K562 (cell line): Measurements from ENCODE around the gene CARD8. TPM values are rescaled to one million over a fixed set of nuclear protein-coding genes. Genes with fewer than 3 reads are reported as not detected.

Experiments used
- CC2D1A ChIP-seq: fragments of 450-650 bp; IDR thresholded peaks from 2 replicates; pipeline ENCODE4 v1.6.1; 2017; ENCODE audit warnings: mild to moderate bottlenecking
- CCAR2 ChIP-seq: fragments of 200-400 bp; formaldehyde crosslinking; IDR thresholded peaks from 2 replicates; pipeline ENCODE4 v1.6.1; 2017; ENCODE audit warnings: mild to moderate bottlenecking, low read depth, low read length
- CHD4 ChIP-seq: fragments of 200-600 bp; sonication (generic); IDR thresholded peaks from 3 replicates; pipeline ENCODE4 v1.6.1; 2012; ENCODE audit warnings: low read depth, mild to moderate bottlenecking, mixed read lengths, low read length, inconsistent platforms; ENCODE audit not compliant: insufficient read depth, insufficient replicate concordance, poor library complexity, severe bottlenecking
- CREB5 ChIP-seq: fragments of 250-450 bp; sonication (Bioruptor Pico); IDR thresholded peaks from 2 replicates; pipeline ENCODE4 v1.5.0; 2020; ENCODE audit warnings: mild to moderate bottlenecking
- DIDO1 ChIP-seq: fragments of 450-650 bp; IDR thresholded peaks from 2 replicates; pipeline ENCODE4 v1.6.1; 2016; ENCODE audit warnings: low read depth, missing biosample characterization, missing genetic modification characterization
- ETV1 ChIP-seq: fragments of 450-650 bp; conservative IDR thresholded peaks from 2 replicates; pipeline ENCODE4 v1.6.1; 2016; ENCODE audit warnings: missing genetic modification characterization, control low read depth, low read depth, missing compliant biosample characterization
- FOS ChIP-seq: IDR thresholded peaks from 3 replicates; pipeline ENCODE4 v1.6.1; 2011; ENCODE audit not compliant: insufficient read length; ENCODE audit errors: extremely low read depth
- FOXP4 ChIP-seq: sonication (generic); formaldehyde crosslinking; IDR thresholded peaks from 2 replicates; pipeline ENCODE4 v1.8.0; 2022; ENCODE audit warnings: mild to moderate bottlenecking, missing genetic modification reagents, borderline replicate concordance
- GABPB2 ChIP-seq: fragments of 250-450 bp; sonication (Bioruptor Pico); conservative IDR thresholded peaks from 2 replicates; pipeline ENCODE4 v1.5.1; 2021; ENCODE audit warnings: mild to moderate bottlenecking
- KLF6 ChIP-seq: fragments of 250-450 bp; sonication (Bioruptor Pico); IDR thresholded peaks from 2 replicates; pipeline ENCODE4 v1.4.0; 2020; ENCODE audit warnings: mild to moderate bottlenecking, moderate library complexity, borderline replicate concordance
- PCBP1 ChIP-seq: fragments of 200-400 bp; formaldehyde crosslinking; IDR thresholded peaks from 2 replicates; pipeline ENCODE4 v1.6.1; 2018; ENCODE audit warnings: mild to moderate bottlenecking, low read depth, low read length; ENCODE audit not compliant: poor library complexity, severe bottlenecking
- POLR2AphosphoS5 ChIP-seq: IDR thresholded peaks from 2 replicates; pipeline ENCODE4 v1.6.1; 2011; ENCODE audit warnings: mild to moderate bottlenecking, low read depth, low read length, moderate library complexity; ENCODE audit not compliant: control insufficient read depth, insufficient read depth
- SMARCB1 ChIP-seq: IDR thresholded peaks from 2 replicates; pipeline ENCODE4 v1.6.1; 2011; ENCODE audit warnings: improper control_type of control experiment, low read depth; ENCODE audit not compliant: insufficient read length
- SNIP1 ChIP-seq: fragments of 450-650 bp; IDR thresholded peaks from 2 replicates; pipeline ENCODE4 v1.7.1; 2017; ENCODE audit warnings: low read depth, mild to moderate bottlenecking
- STAT5A ChIP-seq: IDR thresholded peaks from 2 replicates; pipeline ENCODE4 v1.6.1; 2012; ENCODE audit warnings: low read length, inconsistent platforms, borderline replicate concordance
- THRA ChIP-seq: fragments of 450-650 bp; IDR thresholded peaks from 2 replicates; pipeline ENCODE4 v1.6.1; 2017; ENCODE audit warnings: mild to moderate bottlenecking, moderate library complexity
- U2AF1 ChIP-seq: fragments of 200-400 bp; formaldehyde crosslinking; optimal IDR thresholded peaks from 2 replicates; pipeline ENCODE3; 2017; ENCODE audit warnings: mild to moderate bottlenecking, low read depth, low read length, moderate library complexity
- ZNF217 ChIP-seq: sonication (generic); formaldehyde crosslinking; IDR thresholded peaks from 2 replicates; pipeline ENCODE4 v1.8.0; 2022; ENCODE audit warnings: mild to moderate bottlenecking, missing genetic modification reagents
- polyA plus RNA-seq, 8 experiments: library from polyadenylated mRNA; depleted of rRNA in 4 of 8; stranded (reverse) in 5 of 8; unstranded in 3 of 8; fragments of >200 nt; fragmentation: Nextera tagmentation in 2 of 8; fragmentation: Illumina TruSeq in 1 of 8; extraction: Ambion mirVana in 2 of 8; extraction: Trizol in 1 of 8; gene quantifications; 2 replicates each; pipeline versions ENCODE4 v1.2.1 to v1.2.3, GENCODE V29; 2011 to 2014; ENCODE audit warnings: inconsistent platforms in 1 of 8, missing spikeins in 1 of 8
- total RNA-seq, 7 experiments: library from RNA; depleted of rRNA in 6 of 7; stranded (reverse); fragments of >200 nt in 6 of 7; fragmentation: Illumina TruSeq in 2 of 7; extraction: Trizol in 2 of 7; gene quantifications; 2 replicates each; pipeline versions ENCODE4 v1.2.1 to v1.2.3, GENCODE V29; 2011 to 2021; ENCODE audit warnings: low replicate concordance in 1 of 7
- TF ChIP-seq, protein P1 (sequence below): fragments of 250-450 bp; sonication (Bioruptor Pico); IDR thresholded peaks from 2 replicates; pipeline ENCODE4 v1.5.0; 2021; ENCODE audit warnings: mild to moderate bottlenecking, borderline replicate concordance
- TF ChIP-seq, protein P2 (sequence below): sonication (generic); formaldehyde crosslinking; IDR thresholded peaks from 2 replicates; pipeline ENCODE4 v1.8.1; 2023; ENCODE audit warnings: mild to moderate bottlenecking, missing genetic modification reagents, moderate library complexity

Gene CARD8
- total and polyA plus RNA-seq, 9 of the 15 experiments (the other 6 are each of a cell fraction or from before 2014, with no cell fraction given), result 11.5 to 26.4 (median 20.8) TPM

GRCh38 chr19:48254529-48254970 is 1.2 kb downstream of the CARD8 start (continued):
- TF ChIP-seq, protein P1, sequence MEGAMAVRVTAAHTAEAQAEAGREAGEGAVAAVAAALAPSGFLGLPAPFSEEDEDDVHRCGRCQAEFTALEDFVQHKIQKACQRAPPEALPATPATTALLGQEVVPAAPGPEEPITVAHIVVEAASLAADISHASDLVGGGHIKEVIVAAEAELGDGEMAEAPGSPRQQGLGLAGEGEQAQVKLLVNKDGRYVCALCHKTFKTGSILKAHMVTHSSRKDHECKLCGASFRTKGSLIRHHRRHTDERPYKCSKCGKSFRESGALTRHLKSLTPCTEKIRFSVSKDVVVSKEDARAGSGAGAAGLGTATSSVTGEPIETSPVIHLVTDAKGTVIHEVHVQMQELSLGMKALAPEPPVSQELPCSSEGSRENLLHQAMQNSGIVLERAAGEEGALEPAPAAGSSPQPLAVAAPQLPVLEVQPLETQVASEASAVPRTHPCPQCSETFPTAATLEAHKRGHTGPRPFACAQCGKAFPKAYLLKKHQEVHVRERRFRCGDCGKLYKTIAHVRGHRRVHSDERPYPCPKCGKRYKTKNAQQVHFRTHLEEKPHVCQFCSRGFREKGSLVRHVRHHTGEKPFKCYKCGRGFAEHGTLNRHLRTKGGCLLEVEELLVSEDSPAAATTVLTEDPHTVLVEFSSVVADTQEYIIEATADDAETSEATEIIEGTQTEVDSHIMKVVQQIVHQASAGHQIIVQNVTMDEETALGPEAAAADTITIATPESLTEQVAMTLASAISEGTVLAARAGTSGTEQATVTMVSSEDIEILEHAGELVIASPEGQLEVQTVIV (CRISPR knock-in tag), result peak; percentile 80
- no peak for TF ChIP-seq CHD4
- TF ChIP-seq CREB5 (CRISPR knock-in tag), result peak; percentile 89
- no peak for TF ChIP-seq CC2D1A
- no peak for TF ChIP-seq ZNF217 (CRISPR knock-in tag)
- TF ChIP-seq DIDO1 (tag), result peak; percentile 85
- no peak for TF ChIP-seq FOXP4 (CRISPR knock-in tag)
- TF ChIP-seq SNIP1, result no peak
- no peak for TF ChIP-seq CCAR2
- no peak for TF ChIP-seq GABPB2 (CRISPR knock-in tag)
- peak; percentile 83 for TF ChIP-seq ETV1 (tag)
- TF ChIP-seq FOS, result no peak
- no peak for TF ChIP-seq PCBP1
- TF ChIP-seq STAT5A, result no peak
- TF ChIP-seq, protein P2, sequence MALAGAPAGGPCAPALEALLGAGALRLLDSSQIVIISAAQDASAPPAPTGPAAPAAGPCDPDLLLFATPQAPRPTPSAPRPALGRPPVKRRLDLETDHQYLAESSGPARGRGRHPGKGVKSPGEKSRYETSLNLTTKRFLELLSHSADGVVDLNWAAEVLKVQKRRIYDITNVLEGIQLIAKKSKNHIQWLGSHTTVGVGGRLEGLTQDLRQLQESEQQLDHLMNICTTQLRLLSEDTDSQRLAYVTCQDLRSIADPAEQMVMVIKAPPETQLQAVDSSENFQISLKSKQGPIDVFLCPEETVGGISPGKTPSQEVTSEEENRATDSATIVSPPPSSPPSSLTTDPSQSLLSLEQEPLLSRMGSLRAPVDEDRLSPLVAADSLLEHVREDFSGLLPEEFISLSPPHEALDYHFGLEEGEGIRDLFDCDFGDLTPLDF (CRISPR knock-in tag), result no peak
- no peak for TF ChIP-seq U2AF1
- TF ChIP-seq POLR2AphosphoS5, result no peak
- TF ChIP-seq SMARCB1, result no peak
- peak; percentile 98 for TF ChIP-seq KLF6 (CRISPR knock-in tag)
- no peak for TF ChIP-seq THRA
